GM21717 (cell line): Measurements from ENCODE around the gene WRNIP1.

Experiments used
- ATAC-seq: cut with Tn5 transposase; IDR thresholded peaks from one replicate; pipeline ENCODE4 v1.9.1; 2021; ENCODE audit warnings: mild to moderate bottlenecking, moderate library complexity; ENCODE audit not compliant: unreplicated experiment

WRNIP1 gene

DNA sequence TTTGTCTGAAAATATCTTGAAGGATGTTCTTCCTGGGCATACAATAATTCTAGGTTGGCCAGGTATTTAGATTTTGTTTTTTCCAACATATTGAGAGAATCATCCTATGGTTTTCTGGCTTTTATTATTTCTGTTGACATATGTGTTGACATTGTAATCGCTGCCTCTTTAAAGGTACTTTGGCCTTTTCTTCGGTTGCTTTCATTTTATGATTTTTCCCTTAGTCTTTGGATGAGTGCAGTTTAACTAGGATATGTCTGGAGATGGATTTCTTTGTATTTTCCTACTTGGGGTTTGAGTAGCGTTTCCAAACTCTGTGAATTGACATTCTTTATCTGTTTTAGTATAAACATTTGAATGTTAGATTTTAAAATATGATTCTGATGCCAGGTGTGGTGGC, 65.0 kb downstream of the WRNIP1 start:
- ATAC-seq, result no peak

GRCh38 chr6:2831392-2831791, 66.2 kb downstream of the WRNIP1 start:
- ATAC-seq, result no peak

- ATAC-seq, result no peak
Measured at GRCh38 chr6:2834262-2834661, 69.1 kb downstream of the WRNIP1 start.
